Adrenal gland (tissue), 12 donors: Measurements from ENCODE around the gene CAMK1D. TPM values are rescaled to one million over a fixed set of nuclear protein-coding genes. Genes with fewer than 3 reads are reported as not detected.

Experiments used
- DNase-seq, 7 donors: peaks; one replicate each; pipeline ENCODE4 v3.0.0-alpha.2; 2019 to 2020
- H3K27ac ChIP-seq, 5 donors: fragments of 200-600 bp; sonication (generic) in 4 of 5; 1 replicate in 3 of 5; 2 replicates in 2 of 5; pipeline versions ENCODE4 v1.5.1 to v1.8.0; 2016 to 2020; ENCODE audit warnings: mild to moderate bottlenecking in 1 of 5
- H3K27me3 ChIP-seq: fragments of 200-600 bp; 2 replicates; pipeline ENCODE4 v1.8.0; 2021
- H3K36me3 ChIP-seq, 2 donors: fragments of 200-600 bp; replicated peaks in 1 of 2; 1 replicate in 1 of 2; 2 replicates in 1 of 2; pipeline versions ENCODE4 v1.5.1 to v1.8.0; 2018 to 2022
- H3K4me1 ChIP-seq, 2 donors: fragments of 200-600 bp; replicated peaks in 1 of 2; 1 replicate in 1 of 2; 2 replicates in 1 of 2; pipeline versions ENCODE4 v1.5.1 to v1.8.0; 2018 to 2021
- H3K4me3 ChIP-seq, 4 donors: fragments of 200-600 bp; sonication (generic) in 3 of 4; one replicate each; pipeline ENCODE4 v1.5.1; 2016 to 2018
- H3K9me3 ChIP-seq, 3 donors: fragments of 200-600 bp; sonication (generic) in 1 of 3; replicated peaks in 1 of 3; 1 replicate in 2 of 3; 2 replicates in 1 of 3; pipeline versions ENCODE4 v1.5.1 to v1.8.0; 2016 to 2021
- CTCF ChIP-seq, 6 experiments: fragments of 450-650 bp in 4 of 6; fragments of 200-600 bp in 2 of 6; sonication (generic) in 1 of 6; IDR thresholded peaks; 1 replicate in 5 of 6; 2 replicates in 1 of 6; pipeline versions ENCODE4 v1.5.1 to v1.8.0; 2016 to 2021; ENCODE audit warnings: antibody characterized with exemption in 6 of 6, mild to moderate bottlenecking in 2 of 6, moderate library complexity in 1 of 6
- POLR2A ChIP-seq, 2 donors: fragments of 450-650 bp; IDR thresholded peaks; one replicate each; pipeline ENCODE4 v1.6.1; 2017; ENCODE audit warnings: antibody characterized with exemption in 2 of 2, mild to moderate bottlenecking in 2 of 2, moderate library complexity in 1 of 2
- WGBS, 4 donors: extraction: QIAGEN DNeasy Blood & Tissue Kit in 2 of 4; methylation state at CpG; one replicate each; pipeline versions ENCODE4 v1.1.5 to v1.1.7; 2013 to 2017; 5-methylcytosine and 5-hydroxymethylcytosine counted together
- intact Hi-C, 2 donors: fragments of 100-400 bp; cut with DNase I; formaldehyde crosslinking; loops; one replicate each; pipeline versions ENCODE4 v1.14.1 to v1.15.0; 2022 to 2023
- polyA plus RNA-seq, 3 donors: library from polyadenylated mRNA; stranded (reverse); fragments of 200-250 nt in 2 of 3; fragments of 350-450 nt in 1 of 3; fragmentation: Illumina TruSeq in 1 of 3; extraction: RNeasy Lipid Tissue Mini Kit (QIAGEN cat#74804) in 1 of 3; gene quantifications; one replicate each; pipeline ENCODE4 v1.2.3, GENCODE V29; 2013 to 2014
- total RNA-seq, 9 donors: library from RNA; depleted of rRNA in 4 of 9; stranded (reverse); fragments of >200 nt in 4 of 9; fragments of 120-200 nt in 1 of 9; fragmentation: NEBNext Ultra II Directional in 1 of 9; extraction: Animal tissue kit (Norgen Biotek cat#: 25700) in 1 of 9; gene quantifications; one replicate each; pipeline versions ENCODE4 v1.1.0 to v1.2.4, GENCODE V29; 2013 to 2023
- donor health status: healthy with polysubstance abuse.
- donor health status: Bipolar disorder and iron deficiency.
- donor health status: DM: yes; HTN: yes; CAD: no.
- donor health status: DM: no; HTN: no; CAD: no.
- donor health status: DM: no; HTN: no; CAD: no.
- donor health status: DM: yes; HTN: yes; CAD: no.

The CAMK1D gene
- total and polyA plus RNA-seq, 12 donors: 2.3 to 9.4 (median 6.5) TPM

- no peak overlapping the region for H3K4me3 ChIP-seq
- no peak for TF ChIP-seq POLR2A (IDR thresholded peaks at IDR 0.05)
- H3K27me3 ChIP-seq: no peaks in the 10 kb centered on the region
- H3K4me1 ChIP-seq: no peaks in the 10 kb centered on the region
- H3K27ac ChIP-seq: no peak overlapping the region
- 85 to 88% (median 87%) methylated on average over 12 of the region's 12 CpGs for WGBS, 4 donors
- intact Hi-C loops: no loop called here
- H3K36me3 ChIP-seq: no peaks in the 10 kb centered on the region
- DNase-seq: no peak
- no peaks in the 10 kb centered on the region for H3K9me3 ChIP-seq
Measured at GRCh38 chr10:12639996-12640944, 290.9 kb downstream of the CAMK1D start.

- Histone ChIP-seq H3K4me1 (no peaks in the 10 kb centered on the region), H3K36me3 (no peaks in the 10 kb centered on the region), H3K27me3 (no peaks in the 10 kb centered on the region), H3K4me3 (no peak overlapping the region), H3K27ac (no peak overlapping the region), H3K9me3 (no peaks in the 10 kb centered on the region)
- no peak for DNase-seq
- 83 to 90% (median 87%) methylated on average over 7 of the region's 7 CpGs for WGBS, 4 donors
- no peak for TF ChIP-seq POLR2A (IDR thresholded peaks at IDR 0.05)
- no peak for TF ChIP-seq CTCF (IDR thresholded peaks at IDR 0.05)
- intact Hi-C loops: no loop called here
Measured at GRCh38 chr10:12642036-12642435, 292.7 kb downstream of the CAMK1D start.

GRCh38 chr10:12643279-12643678 is 293.9 kb downstream of the CAMK1D start:
- Histone ChIP-seq H3K4me1 (no peaks in the 10 kb centered on the region), H3K9me3 (no peaks in the 10 kb centered on the region), H3K4me3 (no peak overlapping the region), H3K36me3 (no peaks in the 10 kb centered on the region), H3K27ac (no peak overlapping the region), H3K27me3 (no peaks in the 10 kb centered on the region)
- TF ChIP-seq POLR2A (IDR thresholded peaks at IDR 0.05) (no peak), CTCF (IDR thresholded peaks at IDR 0.05) (no peak)
- DNase-seq: no peak
- WGBS, 4 donors: 83 to 90% (median 84%) methylated on average over 15 to 17 of the region's 17 CpGs
- intact Hi-C loops: no loop called here

GRCh38 chr10:12644380-12645144 is 295.2 kb downstream of the CAMK1D start:
- H3K27me3 ChIP-seq: no peaks in the 10 kb centered on the region
- DNase-seq: no peak
- H3K4me1 ChIP-seq: no peaks in the 10 kb centered on the region
- H3K27ac ChIP-seq: no peak overlapping the region
- whole genome bisulfite sequencing, 4 donors: 87 to 95% (median 90%) methylated on average over 4 of the region's 4 CpGs
- no peak for TF ChIP-seq POLR2A (IDR thresholded peaks at IDR 0.05)
- TF ChIP-seq CTCF (IDR thresholded peaks at IDR 0.05): no peak
- no peaks in the 10 kb centered on the region for H3K9me3 ChIP-seq
- intact Hi-C loops: no loop called here
- H3K4me3 ChIP-seq: no peak overlapping the region
- no peaks in the 10 kb centered on the region for H3K36me3 ChIP-seq
